CD4-positive, CD25-positive, alpha-beta regulatory T cell (primary cell): ENCODE measurements around the gene PP2D1. TPM values are rescaled to one million over a fixed set of nuclear protein-coding genes. Genes with fewer than 3 reads are reported as not detected.
"Not testable (repeated sequence)": the region's sequence is repeated elsewhere in the genome, so short reads cannot be mapped to it uniquely, and the experiment has no call there.

ENCODE experiments used
- ATAC-seq, 2 donors: fragments of 150-1000 bp; cut with Tn5 transposase; one replicate each; pipeline ENCODE4 v1.10.0; 2021; ENCODE audit warnings: low read depth in 2 of 2, moderate number of reproducible peaks in 2 of 2, moderate library complexity in 1 of 2
- DNase-seq, 3 donors: peaks; one replicate each; pipeline versions ENCODE4 v3.0.0 to v3.0.0-alpha.2; 2012 to 2022; ENCODE audit warnings: mixed read lengths in 1 of 3
- H3K27ac ChIP-seq: one replicate; pipeline ENCODE4 v1.7.0; 2013; ENCODE audit warnings: mild to moderate bottlenecking, low read length; ENCODE audit not compliant: insufficient read depth, poor library complexity, severe bottlenecking
- H3K27me3 ChIP-seq: one replicate; pipeline ENCODE4 v1.7.0; 2013; ENCODE audit warnings: low read length; ENCODE audit not compliant: control insufficient read depth, insufficient read depth
- H3K36me3 ChIP-seq: one replicate; pipeline ENCODE4 v1.7.0; 2013; ENCODE audit warnings: mild to moderate bottlenecking, low read length, moderate library complexity; ENCODE audit not compliant: control insufficient read depth, insufficient read depth
- H3K4me1 ChIP-seq: 2 replicates; pipeline ENCODE4 v1.7.0; 2013; ENCODE audit warnings: mild to moderate bottlenecking, low read length; ENCODE audit not compliant: insufficient read depth, control insufficient read depth, poor library complexity, severe bottlenecking
- H3K4me3 ChIP-seq: one replicate; pipeline ENCODE4 v1.7.0; 2013; ENCODE audit warnings: low read depth, mild to moderate bottlenecking, low read length, moderate library complexity
- H3K9me3 ChIP-seq, 2 experiments: 1 replicate in 1 of 2; 2 replicates in 1 of 2; pipeline ENCODE4 v1.7.0; 2013; ENCODE audit warnings: low read length in 2 of 2, mild to moderate bottlenecking in 1 of 2, moderate library complexity in 1 of 2; ENCODE audit not compliant: control insufficient read depth in 2 of 2
- H3K27ac Mint-ChIP-seq, 3 donors: one replicate each; pipeline ENCODE4 v1.8.0; 2020 to 2022; ENCODE audit warnings: mild to moderate bottlenecking in 3 of 3, mixed read lengths in 3 of 3, moderate library complexity in 2 of 3
- H3K27me3 Mint-ChIP-seq: one replicate; pipeline ENCODE4 v1.8.0; 2022; ENCODE audit warnings: mild to moderate bottlenecking, mixed read lengths
- H3K36me3 Mint-ChIP-seq: one replicate; pipeline ENCODE4 v1.8.0; 2020; ENCODE audit warnings: mixed read lengths
- H3K4me1 Mint-ChIP-seq, 4 donors: one replicate each; pipeline ENCODE4 v1.8.0; 2020 to 2022; ENCODE audit warnings: mixed read lengths in 4 of 4, mild to moderate bottlenecking in 1 of 4
- H3K4me3 Mint-ChIP-seq, 4 donors: one replicate each; pipeline ENCODE4 v1.8.0; 2020 to 2022; ENCODE audit warnings: mild to moderate bottlenecking in 4 of 4, mixed read lengths in 4 of 4, moderate library complexity in 3 of 4
- H3K9me3 Mint-ChIP-seq, 7 donors: one replicate each; pipeline ENCODE4 v1.8.0; 2020 to 2022; ENCODE audit warnings: mixed read lengths in 7 of 7, mild to moderate bottlenecking in 3 of 7, moderate library complexity in 2 of 7
- polyA plus RNA-seq, 4 donors: library from polyadenylated mRNA; unstranded; fragments of 300-500 nt; fragmentation: Illumina TruSeq; gene quantifications; one replicate each; pipeline ENCODE4 v1.2.3, GENCODE V29; 2021
- total RNA-seq: library from RNA; stranded (reverse); gene quantifications from one replicate; pipeline ENCODE4 v1.2.3, GENCODE V29; 2022

Gene PP2D1
- total and polyA plus RNA-seq, 5 donors from 2014 or later: 0.16 to 1.2 (median 0.21) TPM; not detected in 1

- H3K9me3 ChIP-seq: no peaks in the 10 kb centered on the region
- H3K36me3 Mint-ChIP-seq: no peaks in the 10 kb centered on the region
- ATAC-seq: no peak
- H3K36me3 ChIP-seq: no peaks in the 10 kb centered on the region
- no peak overlapping the region for H3K27ac Mint-ChIP-seq
- no peaks in the 10 kb centered on the region for H3K4me1 ChIP-seq
- no peaks in the 10 kb centered on the region for H3K27me3 Mint-ChIP-seq
- no peaks in the 10 kb centered on the region for H3K27me3 ChIP-seq
- no peak overlapping the region for H3K4me3 ChIP-seq
- peaks cover 0 to 7% (median 5%) of the 10 kb centered on the region in 4 donors for H3K4me1 Mint-ChIP-seq
- no peak overlapping the region for H3K27ac ChIP-seq
- DNase-seq: no peak
- H3K9me3 Mint-ChIP-seq: peaks cover 0 to 6% (median 0%) of the 10 kb centered on the region in 7 donors
- no peak overlapping the region for H3K4me3 Mint-ChIP-seq
Measured at GRCh38 chr3:19994796-19995195, 17.3 kb downstream of the PP2D1 start.

- not testable (repeated sequence) for H3K27ac ChIP-seq, DNase-seq, H3K9me3 Mint-ChIP-seq, H3K9me3 ChIP-seq, H3K27me3 ChIP-seq, H3K27me3 Mint-ChIP-seq, H3K4me1 ChIP-seq, ATAC-seq, H3K27ac Mint-ChIP-seq, H3K4me3 ChIP-seq
- peaks cover 0 to 10% (median 8%) of the 10 kb centered on the region in 4 donors for H3K4me1 Mint-ChIP-seq
- H3K4me3 Mint-ChIP-seq: peak overlapping the region in 1 of 4 donors; percentile 15
- H3K36me3 Mint-ChIP-seq: peaks cover 13% of the 10 kb centered on the region
- peaks cover 13% of the 10 kb centered on the region for H3K36me3 ChIP-seq
Measured at GRCh38 chr3:19988904-19989303, 23.2 kb downstream of the PP2D1 start.

GRCh38 chr3:19972054-19972453, 40.0 kb downstream of the PP2D1 start:
- H3K4me1 Mint-ChIP-seq: peaks cover 31 to 46% (median 40%) of the 10 kb centered on the region in 4 donors

DNA sequence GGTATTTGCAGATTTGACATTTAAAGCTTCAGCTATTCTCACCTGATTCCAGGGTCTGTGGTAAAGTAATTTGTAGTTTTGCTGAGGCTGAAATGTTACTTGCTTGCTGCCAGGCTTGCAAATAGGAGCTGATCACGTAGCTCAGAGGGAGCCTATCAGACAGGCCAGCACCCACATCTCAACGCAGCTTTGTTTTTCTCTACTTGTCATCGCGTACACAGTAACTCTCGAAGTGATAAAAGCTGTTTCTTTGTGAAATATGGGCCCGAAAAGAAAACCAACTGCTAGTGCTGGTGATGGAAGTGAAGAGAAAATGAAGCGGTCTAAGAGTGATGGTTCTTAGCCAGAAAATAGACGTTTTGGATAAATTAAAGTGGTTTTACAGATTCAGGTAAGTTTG, 41.7 kb downstream of the PP2D1 start:
- Histone ChIP-seq H3K4me1 (peaks cover 3% of the 10 kb centered on the region), H3K27ac (no peak overlapping the region)
- H3K4me3 Mint-ChIP-seq: no peak overlapping the region

More at GRCh38 chr3:19972054-19972453, 40.0 kb downstream of the PP2D1 start:
- Histone ChIP-seq H3K9me3 (no peaks in the 10 kb centered on the region), H3K27ac (no peak overlapping the region), H3K36me3 (peaks cover 53% of the 10 kb centered on the region), H3K4me1 (peaks cover 3% of the 10 kb centered on the region), H3K4me3 (no peak overlapping the region), H3K27me3 (no peaks in the 10 kb centered on the region)
- H3K36me3 Mint-ChIP-seq: peaks cover 38% of the 10 kb centered on the region
- H3K4me3 Mint-ChIP-seq: no peak overlapping the region
- no peak for ATAC-seq
- H3K9me3 Mint-ChIP-seq: no peaks in the 10 kb centered on the region
- DNase-seq: no peak
- no peaks in the 10 kb centered on the region for H3K27me3 Mint-ChIP-seq
- H3K27ac Mint-ChIP-seq: no peak overlapping the region

DNA sequence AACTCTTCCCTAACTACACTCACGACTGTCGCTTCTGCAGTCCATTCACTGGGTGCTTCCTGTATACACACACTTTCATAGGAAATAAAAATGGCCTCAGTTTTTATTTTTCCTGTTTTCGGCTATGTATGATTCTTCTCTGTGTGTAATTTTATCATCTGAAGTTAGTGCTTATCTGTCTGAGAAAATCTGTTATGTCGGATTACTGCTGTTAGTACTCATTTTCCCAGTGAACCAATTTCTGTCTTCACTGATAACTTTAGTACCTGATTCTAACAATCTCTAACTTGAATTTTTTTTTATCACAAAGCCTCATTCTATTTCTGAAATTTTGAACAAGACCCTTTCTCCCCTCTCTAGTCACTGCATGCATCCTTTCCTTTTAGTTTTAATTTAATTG, 44.3 kb downstream of the PP2D1 start:
- H3K27ac Mint-ChIP-seq: peak overlapping the region in 2 of 3 donors; percentile 7 to 16
- no peaks in the 10 kb centered on the region for H3K27me3 Mint-ChIP-seq
- no peak overlapping the region for H3K27ac ChIP-seq
- H3K27me3 ChIP-seq: no peaks in the 10 kb centered on the region
- DNase-seq: no peak
- no peak overlapping the region for H3K4me3 ChIP-seq
- peaks cover 8% of the 10 kb centered on the region for H3K4me1 ChIP-seq
- H3K36me3 Mint-ChIP-seq: peaks cover 34% of the 10 kb centered on the region
- no peak for ATAC-seq
- H3K9me3 Mint-ChIP-seq: no peaks in the 10 kb centered on the region
- H3K9me3 ChIP-seq: no peaks in the 10 kb centered on the region
- peaks cover 50 to 82% (median 62%) of the 10 kb centered on the region in 4 donors for H3K4me1 Mint-ChIP-seq
- H3K36me3 ChIP-seq: peaks cover 22% of the 10 kb centered on the region
- peak overlapping the region in 1 of 4 donors; percentile 52 for H3K4me3 Mint-ChIP-seq

More for the DNA sequence above, 41.7 kb downstream of the PP2D1 start:
- H3K36me3 Mint-ChIP-seq: peaks cover 46% of the 10 kb centered on the region
- H3K9me3 Mint-ChIP-seq: no peaks in the 10 kb centered on the region
- peak overlapping the region in 1 of 3 donors; percentile 52 for H3K27ac Mint-ChIP-seq
- Histone ChIP-seq H3K9me3 (no peaks in the 10 kb centered on the region), H3K27me3 (no peaks in the 10 kb centered on the region), H3K4me3 (no peak overlapping the region), H3K36me3 (peaks cover 37% of the 10 kb centered on the region)
- ATAC-seq (no peak), DNase-seq (no peak)
- no peaks in the 10 kb centered on the region for H3K27me3 Mint-ChIP-seq
- H3K4me1 Mint-ChIP-seq: peaks cover 40 to 60% (median 52%) of the 10 kb centered on the region in 4 donors

DNA sequence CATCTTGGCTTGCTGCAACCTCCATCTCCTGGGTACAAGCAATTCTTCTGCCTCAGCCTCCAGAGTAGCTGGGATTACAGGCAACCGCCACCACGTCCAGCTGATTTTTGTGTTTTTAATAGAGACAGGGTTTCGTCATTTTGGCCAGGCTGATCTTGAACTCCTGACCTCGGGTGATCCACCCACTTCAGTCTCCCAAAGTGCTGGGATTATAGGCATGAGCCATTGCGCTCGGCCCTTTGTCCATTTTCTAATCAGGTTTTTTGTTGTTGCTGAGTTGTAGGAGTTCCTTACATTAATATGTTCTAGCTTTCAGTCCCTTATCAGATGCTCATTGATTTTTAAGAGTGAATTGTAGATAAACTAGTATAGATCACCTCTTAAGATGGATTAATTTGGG, 44.9 kb downstream of the PP2D1 start:
- Mint-ChIP-seq H3K9me3 (no peaks in the 10 kb centered on the region), H3K27ac (peak overlapping the region in 1 of 3 donors; percentile 7), H3K4me1 (peaks cover 48 to 82% (median 61%) of the 10 kb centered on the region in 4 donors), H3K4me3 (peak overlapping the region in 2 of 4 donors; percentile 44 to 59), H3K36me3 (peaks cover 28% of the 10 kb centered on the region), H3K27me3 (no peaks in the 10 kb centered on the region)
- DNase-seq (no peak), ATAC-seq (no peak)
- Histone ChIP-seq H3K9me3 (no peaks in the 10 kb centered on the region), H3K4me1 (peaks cover 8% of the 10 kb centered on the region), H3K27me3 (no peaks in the 10 kb centered on the region), H3K36me3 (peaks cover 22% of the 10 kb centered on the region), H3K27ac (no peak overlapping the region), H3K4me3 (no peak overlapping the region)

DNA sequence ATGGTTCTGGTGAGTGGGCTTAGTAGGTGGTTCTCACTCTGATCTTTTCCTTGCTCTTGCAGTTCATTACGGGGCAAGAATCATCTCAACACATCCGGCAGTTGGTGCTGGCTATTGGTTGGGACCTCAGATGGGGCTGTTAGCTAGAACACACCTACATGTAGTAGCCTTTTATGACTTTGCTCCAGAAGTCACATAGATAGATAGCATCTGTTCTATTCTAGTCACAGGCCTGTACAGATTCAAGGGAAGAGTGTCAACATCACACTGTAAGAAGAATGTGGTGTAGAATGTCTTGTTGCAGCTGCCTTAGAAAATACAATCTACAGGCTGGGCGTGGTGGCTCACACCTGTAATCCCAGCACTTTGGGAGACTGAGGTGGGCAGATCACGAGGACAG, 50.1 kb downstream of the PP2D1 start:
- Histone ChIP-seq H3K36me3 (peaks cover 13% of the 10 kb centered on the region), H3K4me3 (peak overlapping the region; percentile 4), H3K9me3 (no peaks in the 10 kb centered on the region), H3K27ac (no peak overlapping the region), H3K4me1 (peaks cover 8% of the 10 kb centered on the region), H3K27me3 (no peaks in the 10 kb centered on the region)
- DNase-seq: no peak
- ATAC-seq: no peak
- no peaks in the 10 kb centered on the region for H3K27me3 Mint-ChIP-seq
- no peaks in the 10 kb centered on the region for H3K9me3 Mint-ChIP-seq
- peaks cover 30 to 94% (median 77%) of the 10 kb centered on the region in 4 donors for H3K4me1 Mint-ChIP-seq
- H3K36me3 Mint-ChIP-seq: peaks cover 31% of the 10 kb centered on the region
- H3K27ac Mint-ChIP-seq: peak overlapping the region in 1 of 3 donors; percentile 22
- H3K4me3 Mint-ChIP-seq: peak overlapping the region in 3 of 4 donors; percentile 13 to 45 (median 15)

- Histone ChIP-seq H3K27me3 (no peaks in the 10 kb centered on the region), H3K9me3 (no peaks in the 10 kb centered on the region)
Measured at GRCh38 chr3:19960696-19961095, 51.4 kb downstream of the PP2D1 start.

More at GRCh38 chr3:19960696-19961095, 51.4 kb downstream of the PP2D1 start:
- Histone ChIP-seq H3K4me1 (peaks cover 9% of the 10 kb centered on the region), H3K4me3 (no peak overlapping the region), H3K27ac (no peak overlapping the region), H3K36me3 (peaks cover 14% of the 10 kb centered on the region)
- Mint-ChIP-seq H3K27me3 (no peaks in the 10 kb centered on the region), H3K4me3 (no peak overlapping the region), H3K4me1 (peaks cover 19 to 90% (median 74%) of the 10 kb centered on the region in 4 donors), H3K9me3 (no peaks in the 10 kb centered on the region), H3K36me3 (peaks cover 26% of the 10 kb centered on the region), H3K27ac (no peak overlapping the region)
- DNase-seq: no peak
- no peak for ATAC-seq
